Mucosa of descending colon (tissue), 3 donors: ENCODE results near the gene SMIM33. TPM values are rescaled to one million over a fixed set of nuclear protein-coding genes. Genes with fewer than 3 reads are reported as not detected.

Source experiments
- ATAC-seq: fragments of 200-7000 bp; cut with Tn5 transposase; one replicate; pipeline ENCODE4 v1.9.1; 2020; ENCODE audit warnings: mild to moderate bottlenecking, moderate library complexity
- DNase-seq, 3 donors: peaks; one replicate each; pipeline ENCODE4 v3.0.0-alpha.2; 2020
- H3K36me3 ChIP-seq: fragments of 200-600 bp; one replicate; pipeline ENCODE4 v1.8.0; 2021; ENCODE audit warnings: low read depth, mild to moderate bottlenecking
- H3K4me1 ChIP-seq: fragments of 200-600 bp; one replicate; pipeline ENCODE4 v1.8.0; 2021; ENCODE audit warnings: low read depth, mild to moderate bottlenecking
- H3K4me3 ChIP-seq: fragments of 200-600 bp; one replicate; pipeline ENCODE4 v1.8.0; 2021; ENCODE audit warnings: mild to moderate bottlenecking
- H3K9me3 ChIP-seq: fragments of 200-600 bp; one replicate; pipeline ENCODE4 v1.8.0; 2021; ENCODE audit warnings: mild to moderate bottlenecking
- CTCF ChIP-seq: fragments of 200-600 bp; IDR thresholded peaks from one replicate; pipeline ENCODE4 v1.8.0; 2022; ENCODE audit warnings: antibody characterized with exemption, mild to moderate bottlenecking
- intact Hi-C, 2 donors: fragments of 100-400 bp; cut with DNase I in 1 of 2; cut with micrococcal nuclease in 1 of 2; formaldehyde crosslinking; loops; one replicate each; pipeline versions ENCODE4 v1.11.0 to v1.11.1; 2022; cut with DNase I, micrococcal nuclease
- total RNA-seq, 3 donors: library from RNA; stranded (reverse); fragmentation: NEBNext Ultra II Directional in 2 of 3; extraction: Animal tissue kit (Norgen Biotek cat#: 25700) in 2 of 3; gene quantifications; one replicate each; pipeline versions ENCODE4 v1.2.1 to v1.2.4, GENCODE V29; 2021 to 2023
- donor health status: DM: no; HTN: no; CAD: no; lungs with moderate emphysema.
- donor health status: DM: no; HTN: no; CAD: no.
- donor health status: DM: no; HTN: yes; CAD: no.

SMIM33 gene
- total RNA-seq, 3 donors from 2014 or later = 1.8 to 5.2 (median 2.8) TPM

- no peaks in the 10 kb centered on the region for H3K9me3 ChIP-seq
- no peaks in the 10 kb centered on the region for H3K36me3 ChIP-seq
- ATAC-seq (no peak), DNase-seq (peak in 1 of 3 donors; percentile 36)
- no peak within 1 kb of the TSS for H3K4me3 ChIP-seq
- intact Hi-C loops = no loop called here
- TF ChIP-seq CTCF = no peak
- peaks cover 9% of the 10 kb centered on the region for H3K4me1 ChIP-seq
Observed at GRCh38 chr5:139462586-139463276, 8.1 kb upstream of the SMIM33 start, which contains the start of gene ECSCR. TSS of gene ECSCR (minus strand) at chr5:139462743. CDS start at chr5:139462670, 73 bp downstream.

GRCh38 chr5:139468421-139468931 is 2.3 kb upstream of the SMIM33 start:
- ATAC-seq = peak; percentile 28
- H3K4me3 ChIP-seq = no peak overlapping the region

GRCh38 chr5:139472386-139473030 is 1.7 kb downstream of the SMIM33 start:
- TF ChIP-seq CTCF = no peak
- Histone ChIP-seq H3K4me1 (peaks cover 17% of the 10 kb centered on the region), H3K36me3 (no peaks in the 10 kb centered on the region), H3K4me3 (no peak overlapping the region), H3K9me3 (no peaks in the 10 kb centered on the region)
- no peak for ATAC-seq
- intact Hi-C loops = no loop called here
- no peak for DNase-seq

More at GRCh38 chr5:139468421-139468931, 2.3 kb upstream of the SMIM33 start:
- intact Hi-C loops = no loop called here
- DNase-seq = no peak
- no peak for TF ChIP-seq CTCF
- no peaks in the 10 kb centered on the region for H3K36me3 ChIP-seq
- H3K4me1 ChIP-seq = peaks cover 3% of the 10 kb centered on the region
- H3K9me3 ChIP-seq = no peaks in the 10 kb centered on the region

- intact Hi-C loops = no loop called here
- ATAC-seq = no peak
- DNase-seq = no peak
Observed at GRCh38 chr5:139473105-139473504, 2.3 kb downstream of the SMIM33 start.

GRCh38 chr5:139473565-139473964 is 2.8 kb downstream of the SMIM33 start:
- ATAC-seq = no peak
- H3K36me3 ChIP-seq = no peaks in the 10 kb centered on the region
- DNase-seq = no peak
- intact Hi-C loops = no loop called here
- H3K9me3 ChIP-seq = no peaks in the 10 kb centered on the region
- no peak for TF ChIP-seq CTCF
- H3K4me3 ChIP-seq = no peak overlapping the region
- H3K4me1 ChIP-seq = peaks cover 17% of the 10 kb centered on the region

More at GRCh38 chr5:139473105-139473504, 2.3 kb downstream of the SMIM33 start:
- Histone ChIP-seq H3K4me3 (no peak overlapping the region), H3K4me1 (peaks cover 17% of the 10 kb centered on the region), H3K36me3 (no peaks in the 10 kb centered on the region), H3K9me3 (no peaks in the 10 kb centered on the region)
- TF ChIP-seq CTCF = no peak
